ENCODE measurements around the gene LY6G5C.
A peak's percentile ranks its signal among the peaks of the same experiment; 100 is the strongest.

LY6G5C gene

GRCh38 chr6:31705931-31706330 lies 25.1 kb upstream of the LY6G5C start:
- peaks cover under 1% of the 10 kb centered on the region for H3K36me3 ChIP-seq (replicated peaks)
- in situ Hi-C loops (cut with HindIII; ENCODE audit: low pct_ligation_motif_present, low sequenced_read_pairs) = no loop called here
- DNase-seq = no peak
- TF ChIP-seq CTCF (IDR thresholded peaks at IDR 0.05; ENCODE audit: low read depth, low read length, missing control alignments) = no peak
- H3K27me3 ChIP-seq (replicated peaks) = no peaks in the 10 kb centered on the region
- no peak overlapping the region for H3K4me3 ChIP-seq (ENCODE audit: low read depth, low read length)
- no peak overlapping the region for H3K27ac ChIP-seq

GRCh38 chr6:31702819-31703716 lies 22.2 kb upstream of the LY6G5C start, which contains the start of gene ABHD16A:
Gene ABHD16A (minus strand): TSS chr6:31703324. CDS start chr6:31703281, 43 bp downstream.
- peak; percentile 98 for DNase-seq
- Histone ChIP-seq H3K27ac (peak within 1 kb of the TSS; percentile 84), H3K36me3 (replicated peaks) (peaks cover 4% of the 10 kb centered on the region), H3K4me3 (ENCODE audit: low read depth, low read length) (peak within 1 kb of the TSS; percentile 92), H3K27me3 (replicated peaks) (no peaks in the 10 kb centered on the region)
- in situ Hi-C loops (cut with HindIII; ENCODE audit: low pct_ligation_motif_present, low sequenced_read_pairs) = no loop called here
- peak; percentile 11 for TF ChIP-seq CTCF (IDR thresholded peaks at IDR 0.05; ENCODE audit: low read depth, low read length, missing control alignments)

- in situ Hi-C loops (cut with HindIII; ENCODE audit: low pct_ligation_motif_present, low sequenced_read_pairs) = no loop called here
- Histone ChIP-seq H3K27me3 (replicated peaks) (no peaks in the 10 kb centered on the region), H3K36me3 (replicated peaks) (peaks cover 7% of the 10 kb centered on the region), H3K27ac (peak overlapping the region; percentile 84), H3K4me3 (ENCODE audit: low read depth, low read length) (peak overlapping the region; percentile 92)
- no peak for TF ChIP-seq CTCF (IDR thresholded peaks at IDR 0.05; ENCODE audit: low read depth, low read length, missing control alignments)
- DNase-seq = peak; percentile 13
Measured at GRCh38 chr6:31702405-31702818, 21.5 kb upstream of the LY6G5C start.

GRCh38 chr6:31701666-31702404 lies 21.0 kb upstream of the LY6G5C start:
- in situ Hi-C loops (cut with HindIII; ENCODE audit: low pct_ligation_motif_present, low sequenced_read_pairs) = no loop called here
- no peak overlapping the region for H3K27ac ChIP-seq
- H3K4me3 ChIP-seq (ENCODE audit: low read depth, low read length) = peak overlapping the region; percentile 92
- H3K27me3 ChIP-seq (replicated peaks) = no peaks in the 10 kb centered on the region
- peak; percentile 19 for DNase-seq
- H3K36me3 ChIP-seq (replicated peaks) = peaks cover 7% of the 10 kb centered on the region
- no peak for TF ChIP-seq CTCF (IDR thresholded peaks at IDR 0.05; ENCODE audit: low read depth, low read length, missing control alignments)

GRCh38 chr6:31700740-31701401 lies 20.0 kb upstream of the LY6G5C start:
- H3K27me3 ChIP-seq (replicated peaks) = no peaks in the 10 kb centered on the region
- no peak overlapping the region for H3K4me3 ChIP-seq (ENCODE audit: low read depth, low read length)
- DNase-seq = no peak
- peaks cover 7% of the 10 kb centered on the region for H3K36me3 ChIP-seq (replicated peaks)
- TF ChIP-seq CTCF (IDR thresholded peaks at IDR 0.05; ENCODE audit: low read depth, low read length, missing control alignments) = no peak
- in situ Hi-C loops (cut with HindIII; ENCODE audit: low pct_ligation_motif_present, low sequenced_read_pairs) = no loop called here
- no peak overlapping the region for H3K27ac ChIP-seq
